Ecto neural progenitor cell (in vitro differentiated cells): ENCODE measurements around the gene TPRN.

Source experiments
- DNase-seq: peaks from one replicate; pipeline ENCODE4 v3.0.0-alpha.2; 2018; ENCODE audit warnings: low spot score

TPRN gene

DNA sequence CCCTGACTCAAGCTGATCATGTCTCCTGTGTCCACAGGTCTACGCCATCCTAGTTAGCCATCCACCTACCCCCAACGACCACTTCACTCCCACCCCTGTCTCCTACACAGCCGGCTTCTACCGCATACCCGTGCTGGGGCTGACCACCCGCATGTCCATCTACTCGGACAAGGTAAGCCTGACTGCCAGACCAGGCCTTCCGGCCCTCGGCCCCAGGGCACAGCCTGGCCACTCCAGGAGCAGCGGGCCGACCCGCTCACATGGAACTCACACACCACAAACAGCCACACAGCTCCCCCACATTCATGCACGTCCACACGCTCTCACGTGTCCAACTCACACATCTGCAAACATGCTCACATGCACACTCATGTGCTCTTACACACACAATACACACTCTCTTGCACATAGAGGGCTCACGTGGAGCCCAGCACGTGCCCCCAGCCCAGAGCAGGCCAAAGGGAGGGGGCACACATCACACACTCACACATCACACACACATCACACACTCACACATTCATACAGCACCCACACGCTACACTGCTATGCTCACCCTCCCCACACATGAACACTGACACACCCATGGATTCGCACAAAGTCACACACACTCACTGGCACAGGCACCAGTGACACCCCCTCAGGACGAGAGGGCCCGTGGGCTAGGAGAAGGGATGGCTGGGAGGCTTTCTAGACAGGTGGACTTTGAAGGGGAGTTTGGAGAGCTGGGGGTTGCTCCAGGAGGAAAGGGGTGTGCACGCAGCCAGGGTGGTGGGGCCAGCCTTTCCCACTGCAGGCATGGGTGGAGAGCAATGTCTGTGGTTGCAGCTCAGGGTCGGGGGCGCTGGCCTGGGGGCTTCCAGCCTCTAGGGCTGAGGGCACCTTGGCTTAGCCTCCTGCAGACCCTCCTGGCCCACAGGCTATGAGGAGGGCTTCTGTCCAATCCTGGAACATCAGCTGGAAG, 58.3 kb downstream of the TPRN start:
- DNase-seq: no peak
